Ascending aorta (tissue), 2 donors: Measurements from ENCODE around the gene CACNA1B. TPM values are rescaled to one million over a fixed set of nuclear protein-coding genes. Genes with fewer than 3 reads are reported as not detected.

ENCODE experiments used
- DNase-seq, 2 donors: peaks; one replicate each; pipeline ENCODE4 v3.0.0-alpha.2; 2019; ENCODE audit warnings: low spot score in 2 of 2
- H3K27ac ChIP-seq, 2 donors: fragments of 200-600 bp; sonication (generic); one replicate each; pipeline ENCODE4 v1.5.1; 2016 to 2017; ENCODE audit warnings: mild to moderate bottlenecking in 1 of 2
- H3K27me3 ChIP-seq: fragments of 200-600 bp; sonication (generic); one replicate; pipeline ENCODE4 v1.5.1; 2017
- H3K36me3 ChIP-seq, 2 donors: fragments of 200-600 bp; sonication (generic); one replicate each; pipeline ENCODE4 v1.5.1; 2016
- H3K4me1 ChIP-seq, 2 donors: fragments of 200-600 bp; sonication (generic); one replicate each; pipeline ENCODE4 v1.5.1; 2016 to 2017; ENCODE audit warnings: mild to moderate bottlenecking in 1 of 2
- H3K4me3 ChIP-seq, 2 donors: fragments of 200-600 bp; sonication (generic); one replicate each; pipeline ENCODE4 v1.5.1; 2016 to 2017; ENCODE audit warnings: mild to moderate bottlenecking in 1 of 2
- H3K9me3 ChIP-seq, 2 donors: fragments of 200-600 bp; sonication (generic); one replicate each; pipeline ENCODE4 v1.5.1; 2016
- intact Hi-C: fragments of 100-400 bp; cut with DNase I; formaldehyde crosslinking; loops from one replicate; pipeline ENCODE4 v1.15.1; 2023
- total RNA-seq: library from RNA; depleted of rRNA; stranded (reverse); fragments of >200 nt; gene quantifications from one replicate; pipeline ENCODE4 v1.1.0, GENCODE V29; 2016
- TF ChIP-seq, protein P1 (sequence below), 3 experiments: fragments of 200-600 bp in 2 of 3; fragments of 450-650 bp in 1 of 3; sonication (generic) in 2 of 3; IDR thresholded peaks; one replicate each; pipeline ENCODE4 v1.5.1; 2016 to 2019; ENCODE audit warnings: antibody characterized with exemption in 3 of 3, mild to moderate bottlenecking in 1 of 3, moderate library complexity in 1 of 3

CACNA1B gene
- total RNA-seq, 1 donor from 2014 or later, result not detected

DNA sequence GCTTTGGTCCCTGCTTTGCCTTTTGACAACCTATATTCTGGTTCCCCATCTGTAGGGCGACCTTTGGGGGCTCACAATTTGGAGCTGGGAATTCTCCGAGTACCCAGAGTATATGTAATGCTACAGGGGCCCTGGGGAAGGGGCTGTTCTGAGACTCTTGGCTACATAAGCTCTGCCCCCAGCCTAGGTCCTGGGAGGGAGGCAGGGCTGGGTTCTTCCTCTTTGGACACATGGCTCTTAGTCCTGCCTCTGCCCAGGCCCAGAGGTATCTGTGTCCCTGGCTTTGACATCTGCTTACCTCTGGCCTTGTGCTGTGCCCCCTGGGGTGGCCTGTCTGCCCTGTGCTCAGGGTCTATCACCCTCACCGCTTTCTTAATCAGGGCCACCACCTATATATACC, 181.6 kb downstream of the CACNA1B start:
- TF ChIP-seq, protein P1, sequence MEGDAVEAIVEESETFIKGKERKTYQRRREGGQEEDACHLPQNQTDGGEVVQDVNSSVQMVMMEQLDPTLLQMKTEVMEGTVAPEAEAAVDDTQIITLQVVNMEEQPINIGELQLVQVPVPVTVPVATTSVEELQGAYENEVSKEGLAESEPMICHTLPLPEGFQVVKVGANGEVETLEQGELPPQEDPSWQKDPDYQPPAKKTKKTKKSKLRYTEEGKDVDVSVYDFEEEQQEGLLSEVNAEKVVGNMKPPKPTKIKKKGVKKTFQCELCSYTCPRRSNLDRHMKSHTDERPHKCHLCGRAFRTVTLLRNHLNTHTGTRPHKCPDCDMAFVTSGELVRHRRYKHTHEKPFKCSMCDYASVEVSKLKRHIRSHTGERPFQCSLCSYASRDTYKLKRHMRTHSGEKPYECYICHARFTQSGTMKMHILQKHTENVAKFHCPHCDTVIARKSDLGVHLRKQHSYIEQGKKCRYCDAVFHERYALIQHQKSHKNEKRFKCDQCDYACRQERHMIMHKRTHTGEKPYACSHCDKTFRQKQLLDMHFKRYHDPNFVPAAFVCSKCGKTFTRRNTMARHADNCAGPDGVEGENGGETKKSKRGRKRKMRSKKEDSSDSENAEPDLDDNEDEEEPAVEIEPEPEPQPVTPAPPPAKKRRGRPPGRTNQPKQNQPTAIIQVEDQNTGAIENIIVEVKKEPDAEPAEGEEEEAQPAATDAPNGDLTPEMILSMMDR (IDR thresholded peaks at IDR 0.05), result no peak
- Histone ChIP-seq H3K9me3 (no peaks in the 10 kb centered on the region), H3K4me3 (no peak overlapping the region), H3K27ac (no peak overlapping the region), H3K4me1 (no peaks in the 10 kb centered on the region), H3K36me3 (no peaks in the 10 kb centered on the region), H3K27me3 (no peaks in the 10 kb centered on the region)
- intact Hi-C loops, result no loop called here
- peak in 1 of 2 donors; percentile 52 for DNase-seq

DNA sequence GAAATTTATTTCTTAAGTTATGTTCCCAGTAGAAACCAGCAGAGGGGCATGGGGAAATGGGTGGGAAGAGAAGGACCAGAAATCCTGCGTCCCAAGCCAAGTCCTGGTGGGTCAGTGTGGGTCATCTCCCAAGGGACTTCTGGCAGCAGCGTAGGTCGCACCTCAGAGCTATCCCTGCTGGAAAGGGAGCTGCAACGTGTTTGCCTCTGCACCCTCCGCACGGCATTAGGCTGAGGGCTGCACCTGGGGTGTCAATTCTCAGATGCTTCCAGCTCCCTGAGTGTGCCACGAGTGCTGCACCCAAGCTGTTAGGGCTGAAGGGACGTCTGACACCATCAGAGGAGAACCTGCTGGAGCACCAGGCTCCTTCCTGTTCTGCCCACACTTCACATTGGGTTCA, 182.8 kb downstream of the CACNA1B start:
- TF ChIP-seq, protein P1 (IDR thresholded peaks at IDR 0.05), result no peak
- peak in 1 of 2 donors; percentile 35 for DNase-seq
- H3K36me3 ChIP-seq, result no peaks in the 10 kb centered on the region
- H3K27me3 ChIP-seq, result no peaks in the 10 kb centered on the region
- intact Hi-C loops, result no loop called here
- no peak overlapping the region for H3K27ac ChIP-seq
- H3K4me1 ChIP-seq, result no peaks in the 10 kb centered on the region
- no peak overlapping the region for H3K4me3 ChIP-seq
- H3K9me3 ChIP-seq, result no peaks in the 10 kb centered on the region

DNA sequence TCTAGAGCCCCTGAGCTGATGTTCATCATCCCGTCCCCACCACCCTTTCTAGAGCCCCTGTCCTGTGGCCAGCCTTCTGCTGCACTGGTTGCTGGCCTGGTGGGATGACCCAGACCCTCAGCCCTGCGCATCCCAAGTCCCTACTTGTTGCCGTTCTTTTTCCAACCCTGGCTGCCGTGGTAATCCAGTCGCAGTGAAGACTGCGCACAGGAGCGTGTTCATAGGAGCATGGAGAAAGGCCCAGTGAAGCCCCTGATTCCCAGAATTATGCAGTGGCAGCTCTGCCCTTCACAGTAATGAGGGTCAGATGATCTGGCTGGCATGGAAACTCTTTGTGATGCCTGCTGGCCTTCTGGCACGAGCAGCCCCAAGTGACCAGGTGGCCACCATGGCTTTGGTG, 183.3 kb downstream of the CACNA1B start:
- Histone ChIP-seq H3K27ac (no peak overlapping the region), H3K9me3 (no peaks in the 10 kb centered on the region), H3K27me3 (no peaks in the 10 kb centered on the region), H3K4me1 (no peaks in the 10 kb centered on the region), H3K4me3 (no peak overlapping the region), H3K36me3 (no peaks in the 10 kb centered on the region)
- intact Hi-C loops, result no loop called here
- TF ChIP-seq, protein P1 (IDR thresholded peaks at IDR 0.05), result no peak
- peak in 1 of 2 donors; percentile 16 for DNase-seq

DNA sequence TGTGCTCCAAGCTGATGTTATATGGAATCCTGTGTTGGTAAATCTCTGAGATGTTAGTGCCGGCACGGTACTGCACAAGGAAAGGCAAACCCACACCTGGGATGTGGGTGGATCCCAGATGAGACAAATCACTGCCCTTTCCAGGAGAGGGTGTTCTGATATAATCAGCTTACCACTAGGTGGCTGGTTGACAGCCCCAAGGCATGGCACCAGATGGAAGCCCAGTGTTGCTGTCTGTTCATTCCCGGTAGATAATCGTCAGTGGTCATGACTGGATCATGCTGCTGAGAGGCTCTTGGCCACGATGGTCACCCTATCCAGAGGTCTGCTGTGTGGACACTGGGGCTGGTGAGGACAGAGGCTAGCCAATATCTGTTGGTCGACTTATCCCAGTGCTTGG, 184.0 kb downstream of the CACNA1B start:
- intact Hi-C loops, result no loop called here
- Histone ChIP-seq H3K4me1 (no peaks in the 10 kb centered on the region), H3K9me3 (no peaks in the 10 kb centered on the region), H3K27ac (no peak overlapping the region), H3K4me3 (no peak overlapping the region), H3K27me3 (no peaks in the 10 kb centered on the region), H3K36me3 (no peaks in the 10 kb centered on the region)
- DNase-seq, result peak in 1 of 2 donors; percentile 39
- TF ChIP-seq, protein P1 (IDR thresholded peaks at IDR 0.05), result no peak

DNA sequence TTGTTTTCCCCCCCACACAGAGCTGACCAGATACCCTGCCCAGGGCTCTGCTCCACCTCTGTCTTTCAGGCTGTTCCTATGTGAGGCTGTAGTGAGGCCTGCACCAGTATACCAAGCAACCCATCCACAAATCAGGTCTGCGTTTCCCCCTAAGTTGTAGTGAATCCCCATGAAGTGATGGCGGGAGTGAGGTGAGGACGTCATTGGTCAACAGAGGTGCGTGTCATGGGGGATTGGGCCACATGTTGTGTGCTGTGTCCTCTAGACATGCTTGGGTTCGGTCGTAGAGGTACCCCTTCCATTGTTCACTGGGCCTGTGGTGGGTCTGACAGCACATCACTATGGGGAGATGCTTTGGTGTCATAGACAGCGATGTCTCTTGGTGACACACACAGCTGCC, 184.6 kb downstream of the CACNA1B start:
- no peak overlapping the region for H3K27ac ChIP-seq
- DNase-seq, result no peak
- no peak overlapping the region for H3K4me3 ChIP-seq

More for the DNA sequence above, 184.6 kb downstream of the CACNA1B start:
- no peaks in the 10 kb centered on the region for H3K36me3 ChIP-seq
- intact Hi-C loops, result no loop called here
- TF ChIP-seq, protein P1 (IDR thresholded peaks at IDR 0.05), result no peak
- H3K27me3 ChIP-seq, result no peaks in the 10 kb centered on the region
- H3K9me3 ChIP-seq, result no peaks in the 10 kb centered on the region
- no peaks in the 10 kb centered on the region for H3K4me1 ChIP-seq
